ENCODE data around the gene ZNF766.

DNA sequence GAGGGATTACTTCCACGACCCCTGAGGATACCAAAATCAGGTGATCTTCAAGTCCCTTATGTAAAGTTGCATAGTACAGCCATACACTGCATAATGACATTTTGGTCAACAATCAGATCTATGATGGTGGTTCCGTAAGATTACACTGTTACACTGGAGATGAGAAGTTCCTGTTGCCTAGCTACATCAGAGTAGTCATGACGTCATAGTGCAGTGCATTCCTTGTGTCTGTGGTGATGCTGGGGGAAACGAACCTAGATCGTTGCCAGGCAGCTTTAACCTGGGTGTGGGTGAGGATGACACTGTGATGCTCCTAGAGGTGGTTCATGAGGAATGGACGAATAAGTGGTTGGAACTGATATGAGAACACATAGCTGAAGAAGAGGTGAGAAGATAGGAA, 75.8 kb downstream of the ZNF766 start:
- TF ChIP-seq, protein P1, sequence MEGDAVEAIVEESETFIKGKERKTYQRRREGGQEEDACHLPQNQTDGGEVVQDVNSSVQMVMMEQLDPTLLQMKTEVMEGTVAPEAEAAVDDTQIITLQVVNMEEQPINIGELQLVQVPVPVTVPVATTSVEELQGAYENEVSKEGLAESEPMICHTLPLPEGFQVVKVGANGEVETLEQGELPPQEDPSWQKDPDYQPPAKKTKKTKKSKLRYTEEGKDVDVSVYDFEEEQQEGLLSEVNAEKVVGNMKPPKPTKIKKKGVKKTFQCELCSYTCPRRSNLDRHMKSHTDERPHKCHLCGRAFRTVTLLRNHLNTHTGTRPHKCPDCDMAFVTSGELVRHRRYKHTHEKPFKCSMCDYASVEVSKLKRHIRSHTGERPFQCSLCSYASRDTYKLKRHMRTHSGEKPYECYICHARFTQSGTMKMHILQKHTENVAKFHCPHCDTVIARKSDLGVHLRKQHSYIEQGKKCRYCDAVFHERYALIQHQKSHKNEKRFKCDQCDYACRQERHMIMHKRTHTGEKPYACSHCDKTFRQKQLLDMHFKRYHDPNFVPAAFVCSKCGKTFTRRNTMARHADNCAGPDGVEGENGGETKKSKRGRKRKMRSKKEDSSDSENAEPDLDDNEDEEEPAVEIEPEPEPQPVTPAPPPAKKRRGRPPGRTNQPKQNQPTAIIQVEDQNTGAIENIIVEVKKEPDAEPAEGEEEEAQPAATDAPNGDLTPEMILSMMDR (IDR thresholded peaks at IDR 0.05): no peak
- TF ChIP-seq POLR2A (IDR thresholded peaks at IDR 0.05): no peak
